HG03521 (cell line): ENCODE results near the gene APBA2.
"Not testable (repeated sequence)": the region's sequence is repeated elsewhere in the genome, so short reads cannot be mapped to it uniquely, and the experiment has no call there.

Experiments used
- ATAC-seq: cut with Tn5 transposase; IDR thresholded peaks from one replicate; pipeline ENCODE4 v1.9.1; 2021; ENCODE audit warnings: mild to moderate bottlenecking, moderate library complexity; ENCODE audit not compliant: unreplicated experiment

Gene APBA2

GRCh38 chr15:28994831-28995596, 109.2 kb downstream of the APBA2 start:
- no peak for ATAC-seq

- ATAC-seq, result no peak
Observed at GRCh38 chr15:28995705-28996104, 109.9 kb downstream of the APBA2 start.

- ATAC-seq, result no peak
Observed at GRCh38 chr15:28996289-28996688, 110.5 kb downstream of the APBA2 start.

- ATAC-seq, result no peak
Observed at GRCh38 chr15:28996953-28997352, 111.2 kb downstream of the APBA2 start.

GRCh38 chr15:28997791-28998190, 112.0 kb downstream of the APBA2 start:
- no peak for ATAC-seq

- ATAC-seq, result no peak
Observed at GRCh38 chr15:28998511-28998910, 112.7 kb downstream of the APBA2 start.

- ATAC-seq, result no peak
Observed at GRCh38 chr15:29003191-29003839, 117.5 kb downstream of the APBA2 start.

- no peak for ATAC-seq
Observed at GRCh38 chr15:29003840-29004233, 118.1 kb downstream of the APBA2 start.

GRCh38 chr15:29005931-29006330, 120.2 kb downstream of the APBA2 start:
- ATAC-seq, result no peak

GRCh38 chr15:29008846-29009245, 123.1 kb downstream of the APBA2 start:
- ATAC-seq, result no peak

GRCh38 chr15:29012097-29012496, 126.3 kb downstream of the APBA2 start:
- ATAC-seq, result no peak

GRCh38 chr15:29014493-29014892, 128.7 kb downstream of the APBA2 start:
- ATAC-seq, result no peak

GRCh38 chr15:29016518-29016917, 130.7 kb downstream of the APBA2 start:
- ATAC-seq, result no peak

GRCh38 chr15:29018120-29018805, 132.5 kb downstream of the APBA2 start:
- ATAC-seq, result no peak

GRCh38 chr15:29018995-29019976, 133.5 kb downstream of the APBA2 start:
- no peak for ATAC-seq

GRCh38 chr15:29021857-29022256, 136.1 kb downstream of the APBA2 start:
- ATAC-seq, result no peak

- ATAC-seq, result no peak
Observed at GRCh38 chr15:29024662-29025061, 138.9 kb downstream of the APBA2 start.

GRCh38 chr15:29025411-29025810, 139.6 kb downstream of the APBA2 start:
- not testable (repeated sequence) for ATAC-seq

- not testable (repeated sequence) for ATAC-seq
Observed at GRCh38 chr15:29028158-29028557, 142.4 kb downstream of the APBA2 start.

GRCh38 chr15:29029651-29030195, 143.9 kb downstream of the APBA2 start:
- no peak for ATAC-seq
